KMS-11 (cell line): ENCODE results near the gene DGCR6L.
"Not testable (repeated sequence)": the region's sequence is repeated elsewhere in the genome, so short reads cannot be mapped to it uniquely, and the experiment has no call there.

Experiments used
- H2AFZ ChIP-seq: fragments of 200-600 bp; sonication (generic); 2 replicates; pipeline ENCODE4 v1.6.1; 2016; ENCODE audit warnings: antibody characterized with exemption, mixed run types, low read depth
- H3K27ac ChIP-seq: fragments of 200-600 bp; sonication (generic); 2 replicates; pipeline ENCODE4 v1.6.1; 2016; ENCODE audit warnings: mild to moderate bottlenecking, mixed run types
- H3K27me3 ChIP-seq: fragments of 200-600 bp; sonication (generic); 2 replicates; pipeline ENCODE4 v1.6.1; 2017; ENCODE audit warnings: mild to moderate bottlenecking, low read depth, mixed run types, moderate library complexity; ENCODE audit not compliant: insufficient read depth
- H3K36me3 ChIP-seq: fragments of 200-600 bp; sonication (generic); 2 replicates; pipeline ENCODE4 v1.6.1; 2017; ENCODE audit warnings: mild to moderate bottlenecking, mixed run types; ENCODE audit not compliant: insufficient read depth
- H3K4me1 ChIP-seq: fragments of 200-600 bp; sonication (generic); 2 replicates; pipeline ENCODE4 v1.6.1; 2016; ENCODE audit warnings: mild to moderate bottlenecking, low read depth, mixed run types; ENCODE audit not compliant: poor library complexity, severe bottlenecking
- H3K4me2 ChIP-seq: fragments of 200-600 bp; sonication (generic); 2 replicates; pipeline ENCODE4 v1.7.0; 2016; ENCODE audit warnings: mild to moderate bottlenecking, mixed run types
- H3K4me3 ChIP-seq: fragments of 200-600 bp; sonication (generic); IDR thresholded peaks from 2 replicates; pipeline ENCODE4 v1.6.1; 2017; ENCODE audit warnings: low read depth, low read length, mixed read lengths; ENCODE audit not compliant: insufficient read depth
- H3K79me2 ChIP-seq: fragments of 200-600 bp; sonication (generic); 2 replicates; pipeline ENCODE4 v1.6.1; 2016; ENCODE audit warnings: low read depth, mixed run types; ENCODE audit not compliant: insufficient read depth
- H3K9ac ChIP-seq: fragments of 200-600 bp; sonication (generic); 2 replicates; pipeline ENCODE4 v1.6.1; 2016; ENCODE audit warnings: mild to moderate bottlenecking, mixed run types
- H4K20me1 ChIP-seq: fragments of 200-600 bp; sonication (generic); 2 replicates; pipeline ENCODE4 v1.6.1; 2016; ENCODE audit warnings: mild to moderate bottlenecking, mixed run types; ENCODE audit not compliant: insufficient read depth
- CTCF ChIP-seq: fragments of 200-600 bp; sonication (generic); conservative IDR thresholded peaks from 2 replicates; pipeline ENCODE4 v1.6.1; 2017; ENCODE audit warnings: low read depth, mild to moderate bottlenecking, antibody characterized with exemption, low read length, moderate library complexity, mixed read lengths

DGCR6L gene

GRCh38 chr22:20358503-20359239 lies 38.8 kb upstream of the DGCR6L start:
- not testable (repeated sequence) for H3K27me3 ChIP-seq

GRCh38 chr22:20357967-20358366 lies 38.1 kb upstream of the DGCR6L start:
- H3K79me2 ChIP-seq, H2AFZ ChIP-seq, H3K4me3 ChIP-seq, H3K9ac ChIP-seq, H4K20me1 ChIP-seq, H3K4me1 ChIP-seq, H3K36me3 ChIP-seq, H3K27ac ChIP-seq, H3K4me2 ChIP-seq, H3K27me3 ChIP-seq: not testable (repeated sequence)

More at GRCh38 chr22:20358503-20359239, 38.8 kb upstream of the DGCR6L start:
- not testable (repeated sequence) for H3K4me3 ChIP-seq, H3K27ac ChIP-seq, H3K4me1 ChIP-seq, H3K4me2 ChIP-seq, H3K9ac ChIP-seq, H4K20me1 ChIP-seq, H3K79me2 ChIP-seq, H2AFZ ChIP-seq, H3K36me3 ChIP-seq

DNA sequence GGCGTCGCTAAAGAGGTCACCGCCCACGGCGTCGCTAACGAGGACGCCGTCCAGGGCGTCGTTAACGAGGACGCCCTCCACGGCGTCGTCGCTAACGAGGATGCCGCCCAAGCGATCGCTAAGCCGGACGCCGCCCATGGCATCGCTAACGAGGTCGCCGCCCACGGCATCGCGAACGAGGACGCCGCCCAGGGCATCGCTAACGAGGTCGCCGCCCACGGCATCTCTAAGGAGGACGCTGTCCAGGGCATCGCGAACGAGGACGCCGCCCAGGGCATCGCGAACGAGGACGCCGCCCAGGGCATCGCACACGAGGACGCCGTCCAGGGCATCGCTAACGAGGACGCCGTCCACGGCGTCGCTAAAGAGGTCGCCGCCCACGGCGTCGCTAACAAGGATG lies 37.0 kb upstream of the DGCR6L start:
- H3K27me3 ChIP-seq, H4K20me1 ChIP-seq, H3K4me3 ChIP-seq, H3K27ac ChIP-seq, H3K79me2 ChIP-seq, H3K9ac ChIP-seq, H3K36me3 ChIP-seq, H2AFZ ChIP-seq, H3K4me1 ChIP-seq, H3K4me2 ChIP-seq: not testable (repeated sequence)

DNA sequence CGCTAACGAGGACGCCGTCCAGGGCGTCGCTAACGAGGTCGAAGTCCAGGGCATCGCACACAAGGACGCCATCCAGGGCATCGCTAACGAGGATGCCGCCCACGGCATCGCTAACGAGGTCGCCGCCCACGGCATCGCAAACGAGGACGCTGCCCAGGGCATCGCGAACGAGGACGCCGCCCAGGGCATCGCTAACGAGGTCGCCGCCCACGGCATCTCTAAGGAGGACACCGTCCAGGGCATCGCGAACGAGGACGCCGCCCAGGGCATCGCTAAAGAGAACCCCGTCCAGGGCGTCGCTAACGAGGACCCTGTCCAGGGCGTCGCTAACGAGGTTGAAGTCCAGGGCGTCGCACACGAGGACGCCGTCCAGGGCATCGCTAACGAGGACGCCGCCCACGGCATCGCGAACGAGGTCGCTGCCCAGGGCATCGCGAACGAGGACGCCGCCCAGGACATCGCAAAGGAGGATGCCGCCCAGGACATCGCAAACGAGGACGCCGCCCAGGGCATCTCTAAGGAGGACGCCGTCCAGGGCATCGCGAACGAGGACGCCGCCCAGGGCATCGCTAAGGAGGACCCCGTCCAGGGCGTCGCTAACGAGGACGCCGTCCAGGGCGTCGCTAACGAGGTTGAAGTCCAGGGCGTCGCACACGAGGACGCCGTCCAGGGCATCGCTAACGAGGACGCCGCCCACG lies 36.2 kb upstream of the DGCR6L start:
- not testable (repeated sequence) for H4K20me1 ChIP-seq, H2AFZ ChIP-seq, H3K27ac ChIP-seq

DNA sequence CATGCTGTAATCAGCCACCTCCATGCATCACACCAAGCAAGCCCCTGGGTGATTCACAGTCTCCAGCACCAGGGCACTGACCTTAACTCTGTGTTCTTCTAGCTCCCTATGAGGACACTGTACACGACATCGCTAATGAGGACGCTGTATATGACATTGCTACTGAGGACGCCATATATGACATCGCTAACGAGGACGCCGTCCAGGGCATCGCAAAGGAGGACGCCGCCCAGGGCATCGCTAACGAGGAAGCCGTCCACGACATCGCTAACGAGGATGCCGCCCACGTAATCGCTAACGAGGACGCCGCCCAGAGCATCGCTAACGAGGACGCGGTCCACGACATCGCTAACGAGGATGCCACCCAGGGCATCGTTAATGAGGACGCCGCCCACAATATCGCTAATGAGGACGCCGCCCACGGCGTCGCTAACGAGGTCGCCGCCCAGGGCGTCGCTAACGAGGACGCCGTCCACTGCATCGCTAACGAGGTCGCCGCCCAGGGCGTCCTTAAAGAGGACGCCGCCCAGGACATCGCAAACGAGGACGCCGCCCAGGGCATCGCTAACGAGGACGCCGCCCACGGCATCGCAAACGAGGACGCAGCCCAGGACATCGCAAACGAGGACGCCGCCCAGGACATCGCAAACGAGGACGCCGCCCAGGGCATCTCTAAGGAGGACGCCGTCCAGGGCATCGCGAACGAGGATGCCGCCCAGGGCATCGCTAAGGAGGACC lies 34.5 kb upstream of the DGCR6L start:
- TF ChIP-seq CTCF, result no peak
- H3K9ac ChIP-seq, result no peak overlapping the region
- H3K79me2 ChIP-seq, result no peaks in the 10 kb centered on the region
- H3K4me3 ChIP-seq, result no peak overlapping the region
- H3K4me1 ChIP-seq, result no peaks in the 10 kb centered on the region
- no peaks in the 10 kb centered on the region for H3K27me3 ChIP-seq
- H3K36me3 ChIP-seq, result no peaks in the 10 kb centered on the region
- no peak overlapping the region for H3K27ac ChIP-seq
- no peaks in the 10 kb centered on the region for H4K20me1 ChIP-seq
- H2AFZ ChIP-seq, result no peak overlapping the region
- no peak overlapping the region for H3K4me2 ChIP-seq

More for the DNA sequence above, 36.2 kb upstream of the DGCR6L start:
- H3K27me3 ChIP-seq, H3K79me2 ChIP-seq, H3K9ac ChIP-seq, H3K4me1 ChIP-seq, H3K36me3 ChIP-seq, H3K4me2 ChIP-seq, H3K4me3 ChIP-seq: not testable (repeated sequence)

- not testable (repeated sequence) for H3K27me3 ChIP-seq, H4K20me1 ChIP-seq, H2AFZ ChIP-seq, H3K36me3 ChIP-seq, H3K27ac ChIP-seq, H3K4me2 ChIP-seq, H3K4me3 ChIP-seq, H3K4me1 ChIP-seq, H3K79me2 ChIP-seq, H3K9ac ChIP-seq
Observed at GRCh38 chr22:20352536-20352935, 32.7 kb upstream of the DGCR6L start.

DNA sequence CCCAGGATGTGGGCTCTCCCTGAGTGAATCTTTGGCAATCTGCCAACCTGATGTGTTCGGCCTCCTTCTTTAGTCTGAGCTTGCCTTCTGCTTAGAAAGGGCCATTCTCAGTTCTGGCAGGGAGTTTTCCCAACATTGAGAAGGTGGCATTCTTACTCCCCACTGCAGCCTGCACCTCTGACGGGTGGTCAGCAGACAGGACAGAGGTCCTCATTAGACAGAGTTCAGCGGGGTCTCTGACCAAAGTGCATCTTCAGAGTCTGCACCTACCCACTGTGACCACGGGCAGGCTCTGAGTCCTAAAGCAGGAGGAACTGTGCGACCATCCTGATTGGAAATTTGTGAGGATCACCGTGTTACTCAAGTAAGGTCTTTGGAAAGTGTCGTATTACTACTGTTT lies 26.7 kb upstream of the DGCR6L start:
- H3K36me3 ChIP-seq, H3K4me1 ChIP-seq, H4K20me1 ChIP-seq, H3K27me3 ChIP-seq, H3K4me3 ChIP-seq, H3K9ac ChIP-seq, H2AFZ ChIP-seq, H3K79me2 ChIP-seq, H3K27ac ChIP-seq, H3K4me2 ChIP-seq: not testable (repeated sequence)

- H3K9ac ChIP-seq, H2AFZ ChIP-seq, H4K20me1 ChIP-seq, H3K4me1 ChIP-seq, H3K27me3 ChIP-seq, H3K79me2 ChIP-seq, H3K36me3 ChIP-seq, H3K4me2 ChIP-seq, H3K27ac ChIP-seq, H3K4me3 ChIP-seq: not testable (repeated sequence)
Observed at GRCh38 chr22:20338291-20338690, 18.4 kb upstream of the DGCR6L start.

- H3K9ac ChIP-seq, H2AFZ ChIP-seq, H4K20me1 ChIP-seq, H3K4me2 ChIP-seq, H3K4me3 ChIP-seq, H3K4me1 ChIP-seq, H3K79me2 ChIP-seq, H3K27ac ChIP-seq, H3K27me3 ChIP-seq, H3K36me3 ChIP-seq: not testable (repeated sequence)
Observed at GRCh38 chr22:20337807-20338206, 17.9 kb upstream of the DGCR6L start.
